ENCODE results near the gene NFKBIE. TPM values are rescaled to one million over a fixed set of nuclear protein-coding genes. Genes with fewer than 3 reads are reported as not detected.

The NFKBIE gene
- total and polyA plus RNA-seq, 2 of the 13 experiments (the other 11 are each of a cell fraction or from before 2014, with no cell fraction given), result 6.7 to 14.5 TPM

DNA sequence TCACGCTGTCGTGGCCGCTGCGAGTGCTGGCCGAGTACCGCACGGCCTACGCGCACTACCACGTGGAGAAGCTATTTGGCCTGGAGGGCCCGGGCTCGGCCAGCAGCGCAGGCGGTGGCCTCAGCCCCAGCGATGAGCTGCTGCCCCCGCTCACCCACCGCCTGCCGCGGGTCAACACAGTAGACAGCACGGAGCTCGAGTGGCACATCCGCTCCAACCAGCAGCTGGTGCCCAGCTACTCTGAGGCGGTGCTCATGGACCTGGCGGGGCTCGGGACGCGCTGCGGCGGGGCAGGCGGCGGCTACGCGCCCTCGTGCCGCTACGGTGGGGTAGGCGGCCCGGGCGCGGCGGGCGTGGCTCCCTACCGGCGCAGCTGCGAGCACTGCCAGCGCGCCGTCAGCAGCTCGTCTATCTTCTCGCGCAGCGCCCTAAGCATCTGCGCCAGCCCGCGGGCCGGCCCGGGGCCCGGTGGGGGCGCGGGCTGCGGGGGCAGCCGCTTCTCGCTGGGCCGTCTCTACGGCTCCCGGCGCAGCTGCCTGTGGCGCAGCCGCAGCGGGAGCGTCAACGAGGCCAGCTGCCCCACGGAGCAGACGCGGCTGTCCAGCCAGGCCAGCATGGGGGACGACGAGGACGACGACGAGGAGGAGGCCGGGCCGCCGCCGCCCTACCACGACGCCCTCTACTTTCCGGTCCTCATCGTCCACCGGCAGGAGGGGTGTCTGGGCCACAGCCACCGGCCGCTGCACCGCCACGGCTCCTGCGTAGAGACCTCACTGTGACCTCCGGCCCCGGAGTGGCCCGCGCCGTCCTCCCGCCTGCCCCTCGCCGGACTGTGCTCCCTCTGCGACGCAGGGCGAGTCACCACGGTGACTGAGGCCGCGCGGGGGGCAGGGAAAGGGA, 10.6 kb upstream of the NFKBIE start (continued):
- peak; percentile 51; the same call in 1 of the 2 replicates for TF ChIP-seq ZNF672 (CRISPR knock-in tag; IDR thresholded peaks at IDR 0.05)
- no peak for TF ChIP-seq ZKSCAN8 (CRISPR knock-in tag; IDR thresholded peaks at IDR 0.05; ENCODE audit: borderline replicate concordance)
- TF ChIP-seq, protein P1, sequence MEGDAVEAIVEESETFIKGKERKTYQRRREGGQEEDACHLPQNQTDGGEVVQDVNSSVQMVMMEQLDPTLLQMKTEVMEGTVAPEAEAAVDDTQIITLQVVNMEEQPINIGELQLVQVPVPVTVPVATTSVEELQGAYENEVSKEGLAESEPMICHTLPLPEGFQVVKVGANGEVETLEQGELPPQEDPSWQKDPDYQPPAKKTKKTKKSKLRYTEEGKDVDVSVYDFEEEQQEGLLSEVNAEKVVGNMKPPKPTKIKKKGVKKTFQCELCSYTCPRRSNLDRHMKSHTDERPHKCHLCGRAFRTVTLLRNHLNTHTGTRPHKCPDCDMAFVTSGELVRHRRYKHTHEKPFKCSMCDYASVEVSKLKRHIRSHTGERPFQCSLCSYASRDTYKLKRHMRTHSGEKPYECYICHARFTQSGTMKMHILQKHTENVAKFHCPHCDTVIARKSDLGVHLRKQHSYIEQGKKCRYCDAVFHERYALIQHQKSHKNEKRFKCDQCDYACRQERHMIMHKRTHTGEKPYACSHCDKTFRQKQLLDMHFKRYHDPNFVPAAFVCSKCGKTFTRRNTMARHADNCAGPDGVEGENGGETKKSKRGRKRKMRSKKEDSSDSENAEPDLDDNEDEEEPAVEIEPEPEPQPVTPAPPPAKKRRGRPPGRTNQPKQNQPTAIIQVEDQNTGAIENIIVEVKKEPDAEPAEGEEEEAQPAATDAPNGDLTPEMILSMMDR (CRISPR knock-in tag; IDR thresholded peaks at IDR 0.05), result peak; percentile 4; the same call in 1 of the 2 replicates
- peak; percentile 43; the same call in 1 of the 2 replicates for TF ChIP-seq ZSCAN20 (CRISPR knock-in tag; IDR thresholded peaks at IDR 0.05; ENCODE audit: borderline replicate concordance)
- TF ChIP-seq RXRA (CRISPR knock-in tag; IDR thresholded peaks at IDR 0.05), result peak; percentile 57; the same call in 1 of the 2 replicates
- no peak for TF ChIP-seq ATAD3A (CRISPR knock-in tag; IDR thresholded peaks at IDR 0.05)
- TF ChIP-seq ZNF263 (CRISPR knock-in tag; IDR thresholded peaks at IDR 0.05), result peak; percentile 99
- TF ChIP-seq IRX3 (CRISPR knock-in tag; IDR thresholded peaks at IDR 0.05; ENCODE audit: borderline replicate concordance, low read depth), result no peak; the same call in 1 of the 2 replicates
- no peak for TF ChIP-seq ZNF816 (CRISPR knock-in tag; IDR thresholded peaks at IDR 0.05; ENCODE audit: borderline replicate concordance)
- 0 out of 2 replicates have a peak, but pooled peaks have one; percentile 39 for TF ChIP-seq ZC3H13 (CRISPR knock-in tag; IDR thresholded peaks at IDR 0.05)
- TF ChIP-seq, protein P2, sequence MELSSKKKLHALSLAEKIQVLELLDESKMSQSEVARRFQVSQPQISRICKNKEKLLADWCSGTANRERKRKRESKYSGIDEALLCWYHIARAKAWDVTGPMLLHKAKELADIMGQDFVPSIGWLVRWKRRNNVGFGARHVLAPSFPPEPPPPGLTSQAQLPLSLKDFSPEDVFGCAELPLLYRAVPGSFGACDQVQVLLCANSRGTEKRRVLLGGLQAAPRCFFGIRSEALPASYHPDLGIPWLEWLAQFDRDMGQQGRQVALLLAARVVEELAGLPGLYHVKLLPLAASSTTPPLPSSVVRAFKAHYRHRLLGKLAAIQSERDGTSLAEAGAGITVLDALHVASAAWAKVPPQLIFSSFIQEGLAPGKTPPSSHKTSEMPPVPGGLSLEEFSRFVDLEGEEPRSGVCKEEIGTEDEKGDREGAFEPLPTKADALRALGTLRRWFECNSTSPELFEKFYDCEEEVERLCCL (CRISPR knock-in tag; IDR thresholded peaks at IDR 0.05; ENCODE audit: borderline replicate concordance), result no peak; the same call in 1 of the 2 replicates
- no peak for TF ChIP-seq ZEB1 (IDR thresholded peaks at IDR 0.05; ENCODE audit: insufficient replicate concordance, low read depth)
- TF ChIP-seq, protein P3, sequence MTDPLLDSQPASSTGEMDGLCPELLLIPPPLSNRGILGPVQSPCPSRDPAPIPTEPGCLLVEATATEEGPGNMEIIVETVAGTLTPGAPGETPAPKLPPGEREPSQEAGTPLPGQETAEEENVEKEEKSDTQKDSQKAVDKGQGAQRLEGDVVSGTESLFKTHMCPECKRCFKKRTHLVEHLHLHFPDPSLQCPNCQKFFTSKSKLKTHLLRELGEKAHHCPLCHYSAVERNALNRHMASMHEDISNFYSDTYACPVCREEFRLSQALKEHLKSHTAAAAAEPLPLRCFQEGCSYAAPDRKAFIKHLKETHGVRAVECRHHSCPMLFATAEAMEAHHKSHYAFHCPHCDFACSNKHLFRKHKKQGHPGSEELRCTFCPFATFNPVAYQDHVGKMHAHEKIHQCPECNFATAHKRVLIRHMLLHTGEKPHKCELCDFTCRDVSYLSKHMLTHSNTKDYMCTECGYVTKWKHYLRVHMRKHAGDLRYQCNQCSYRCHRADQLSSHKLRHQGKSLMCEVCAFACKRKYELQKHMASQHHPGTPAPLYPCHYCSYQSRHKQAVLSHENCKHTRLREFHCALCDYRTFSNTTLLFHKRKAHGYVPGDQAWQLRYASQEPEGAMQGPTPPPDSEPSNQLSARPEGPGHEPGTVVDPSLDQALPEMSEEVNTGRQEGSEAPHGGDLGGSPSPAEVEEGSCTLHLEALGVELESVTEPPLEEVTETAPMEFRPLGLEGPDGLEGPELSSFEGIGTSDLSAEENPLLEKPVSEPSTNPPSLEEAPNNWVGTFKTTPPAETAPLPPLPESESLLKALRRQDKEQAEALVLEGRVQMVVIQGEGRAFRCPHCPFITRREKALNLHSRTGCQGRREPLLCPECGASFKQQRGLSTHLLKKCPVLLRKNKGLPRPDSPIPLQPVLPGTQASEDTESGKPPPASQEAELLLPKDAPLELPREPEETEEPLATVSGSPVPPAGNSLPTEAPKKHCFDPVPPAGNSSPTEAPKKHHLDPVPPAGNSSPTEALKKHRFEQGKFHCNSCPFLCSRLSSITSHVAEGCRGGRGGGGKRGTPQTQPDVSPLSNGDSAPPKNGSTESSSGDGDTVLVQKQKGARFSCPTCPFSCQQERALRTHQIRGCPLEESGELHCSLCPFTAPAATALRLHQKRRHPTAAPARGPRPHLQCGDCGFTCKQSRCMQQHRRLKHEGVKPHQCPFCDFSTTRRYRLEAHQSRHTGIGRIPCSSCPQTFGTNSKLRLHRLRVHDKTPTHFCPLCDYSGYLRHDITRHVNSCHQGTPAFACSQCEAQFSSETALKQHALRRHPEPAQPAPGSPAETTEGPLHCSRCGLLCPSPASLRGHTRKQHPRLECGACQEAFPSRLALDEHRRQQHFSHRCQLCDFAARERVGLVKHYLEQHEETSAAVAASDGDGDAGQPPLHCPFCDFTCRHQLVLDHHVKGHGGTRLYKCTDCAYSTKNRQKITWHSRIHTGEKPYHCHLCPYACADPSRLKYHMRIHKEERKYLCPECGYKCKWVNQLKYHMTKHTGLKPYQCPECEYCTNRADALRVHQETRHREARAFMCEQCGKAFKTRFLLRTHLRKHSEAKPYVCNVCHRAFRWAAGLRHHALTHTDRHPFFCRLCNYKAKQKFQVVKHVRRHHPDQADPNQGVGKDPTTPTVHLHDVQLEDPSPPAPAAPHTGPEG (CRISPR knock-in tag; IDR thresholded peaks at IDR 0.05), result peak; percentile 87
- TF ChIP-seq, protein P4, sequence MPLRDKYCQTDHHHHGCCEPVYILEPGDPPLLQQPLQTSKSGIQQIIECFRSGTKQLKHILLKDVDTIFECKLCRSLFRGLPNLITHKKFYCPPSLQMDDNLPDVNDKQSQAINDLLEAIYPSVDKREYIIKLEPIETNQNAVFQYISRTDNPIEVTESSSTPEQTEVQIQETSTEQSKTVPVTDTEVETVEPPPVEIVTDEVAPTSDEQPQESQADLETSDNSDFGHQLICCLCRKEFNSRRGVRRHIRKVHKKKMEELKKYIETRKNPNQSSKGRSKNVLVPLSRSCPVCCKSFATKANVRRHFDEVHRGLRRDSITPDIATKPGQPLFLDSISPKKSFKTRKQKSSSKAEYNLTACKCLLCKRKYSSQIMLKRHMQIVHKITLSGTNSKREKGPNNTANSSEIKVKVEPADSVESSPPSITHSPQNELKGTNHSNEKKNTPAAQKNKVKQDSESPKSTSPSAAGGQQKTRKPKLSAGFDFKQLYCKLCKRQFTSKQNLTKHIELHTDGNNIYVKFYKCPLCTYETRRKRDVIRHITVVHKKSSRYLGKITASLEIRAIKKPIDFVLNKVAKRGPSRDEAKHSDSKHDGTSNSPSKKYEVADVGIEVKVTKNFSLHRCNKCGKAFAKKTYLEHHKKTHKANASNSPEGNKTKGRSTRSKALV (CRISPR knock-in tag; IDR thresholded peaks at IDR 0.05), result peak; percentile 90
- TF ChIP-seq FOXA1 (IDR thresholded peaks at IDR 0.05), result no peak
- no peak for TF ChIP-seq FOXA1 (CRISPR knock-in tag; IDR thresholded peaks at IDR 0.05)
- TF ChIP-seq ERF (CRISPR knock-in tag; IDR thresholded peaks at IDR 0.05), result peak; percentile 35; the same call in 1 of the 2 replicates
- no peak for TF ChIP-seq ADNP (CRISPR knock-in tag; IDR thresholded peaks at IDR 0.05)

Data from HepG2 (cell line).